PFSK-1 (cell line): ENCODE data around the gene CIPC.

Source experiments
- FOXP2 ChIP-seq: optimal IDR thresholded peaks from 2 replicates; pipeline ENCODE3; 2011; ENCODE audit warnings: borderline replicate concordance, control low read depth, inconsistent platforms; ENCODE audit not compliant: insufficient read depth; ENCODE audit errors: extremely low read length, extremely low read depth
- POLR2AphosphoS5 ChIP-seq: IDR thresholded peaks from 2 replicates; pipeline ENCODE4 v1.6.1; 2012; ENCODE audit warnings: low read depth, mild to moderate bottlenecking, control low read depth, low read length, moderate library complexity
- SIN3A ChIP-seq: IDR thresholded peaks from 2 replicates; pipeline ENCODE4 v1.6.1; 2012; ENCODE audit warnings: mild to moderate bottlenecking, low read length, moderate library complexity, borderline replicate concordance; ENCODE audit not compliant: insufficient read depth
- TAF1 ChIP-seq: IDR thresholded peaks from 2 replicates; pipeline ENCODE4 v1.6.1; 2012; ENCODE audit warnings: low read length, control low read depth, borderline replicate concordance; ENCODE audit not compliant: insufficient read depth
- TF ChIP-seq, protein P1 (sequence below), 2 experiments: IDR thresholded peaks; 2 replicates each; pipeline versions ENCODE4 v1.6.1 to v1.8.0; 2011 to 2012; ENCODE audit warnings: low read depth in 2 of 2, low read length in 2 of 2, control low read depth in 1 of 2, inconsistent platforms in 1 of 2, mild to moderate bottlenecking in 1 of 2, moderate library complexity in 1 of 2; ENCODE audit not compliant: insufficient read depth in 1 of 2

DNA sequence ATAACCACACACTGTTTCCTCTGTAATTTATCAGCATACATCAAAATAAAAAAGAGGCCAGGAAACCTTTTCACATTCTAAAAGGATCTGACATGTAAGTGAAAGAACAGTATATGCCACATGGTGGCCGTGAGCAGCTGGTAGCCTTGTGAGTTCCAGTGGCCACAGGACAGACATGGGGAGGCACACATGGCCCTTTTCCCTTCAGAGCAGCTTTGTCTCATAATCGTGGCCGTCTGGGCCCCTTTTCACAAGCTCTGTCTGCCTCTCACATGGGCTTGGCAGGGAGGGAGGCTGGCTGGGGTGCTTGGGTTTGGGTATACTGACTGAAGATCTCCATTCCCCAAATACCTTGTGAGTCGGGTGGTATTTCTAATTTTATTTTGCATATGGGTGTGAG is 45.0 kb downstream of the CIPC start:
- TF ChIP-seq, protein P1, sequence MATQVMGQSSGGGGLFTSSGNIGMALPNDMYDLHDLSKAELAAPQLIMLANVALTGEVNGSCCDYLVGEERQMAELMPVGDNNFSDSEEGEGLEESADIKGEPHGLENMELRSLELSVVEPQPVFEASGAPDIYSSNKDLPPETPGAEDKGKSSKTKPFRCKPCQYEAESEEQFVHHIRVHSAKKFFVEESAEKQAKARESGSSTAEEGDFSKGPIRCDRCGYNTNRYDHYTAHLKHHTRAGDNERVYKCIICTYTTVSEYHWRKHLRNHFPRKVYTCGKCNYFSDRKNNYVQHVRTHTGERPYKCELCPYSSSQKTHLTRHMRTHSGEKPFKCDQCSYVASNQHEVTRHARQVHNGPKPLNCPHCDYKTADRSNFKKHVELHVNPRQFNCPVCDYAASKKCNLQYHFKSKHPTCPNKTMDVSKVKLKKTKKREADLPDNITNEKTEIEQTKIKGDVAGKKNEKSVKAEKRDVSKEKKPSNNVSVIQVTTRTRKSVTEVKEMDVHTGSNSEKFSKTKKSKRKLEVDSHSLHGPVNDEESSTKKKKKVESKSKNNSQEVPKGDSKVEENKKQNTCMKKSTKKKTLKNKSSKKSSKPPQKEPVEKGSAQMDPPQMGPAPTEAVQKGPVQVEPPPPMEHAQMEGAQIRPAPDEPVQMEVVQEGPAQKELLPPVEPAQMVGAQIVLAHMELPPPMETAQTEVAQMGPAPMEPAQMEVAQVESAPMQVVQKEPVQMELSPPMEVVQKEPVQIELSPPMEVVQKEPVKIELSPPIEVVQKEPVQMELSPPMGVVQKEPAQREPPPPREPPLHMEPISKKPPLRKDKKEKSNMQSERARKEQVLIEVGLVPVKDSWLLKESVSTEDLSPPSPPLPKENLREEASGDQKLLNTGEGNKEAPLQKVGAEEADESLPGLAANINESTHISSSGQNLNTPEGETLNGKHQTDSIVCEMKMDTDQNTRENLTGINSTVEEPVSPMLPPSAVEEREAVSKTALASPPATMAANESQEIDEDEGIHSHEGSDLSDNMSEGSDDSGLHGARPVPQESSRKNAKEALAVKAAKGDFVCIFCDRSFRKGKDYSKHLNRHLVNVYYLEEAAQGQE (IDR thresholded peaks at IDR 0.05; ENCODE audit: insufficient read depth in 1 of 2, low read depth in 2 of 2, low read length in 2 of 2): no peak
- TF ChIP-seq POLR2AphosphoS5 (no peak), TAF1 (no peak), SIN3A (no peak), FOXP2 (no peak)
